ENCODE results near the gene RGSL1. TPM values are rescaled to one million over a fixed set of nuclear protein-coding genes. Genes with fewer than 3 reads are reported as not detected.

RGSL1 gene
- total and polyA plus RNA-seq, 2 of the 8 experiments (the other 6 are each of a cell fraction or from before 2014, with no cell fraction given): not detected

DNA sequence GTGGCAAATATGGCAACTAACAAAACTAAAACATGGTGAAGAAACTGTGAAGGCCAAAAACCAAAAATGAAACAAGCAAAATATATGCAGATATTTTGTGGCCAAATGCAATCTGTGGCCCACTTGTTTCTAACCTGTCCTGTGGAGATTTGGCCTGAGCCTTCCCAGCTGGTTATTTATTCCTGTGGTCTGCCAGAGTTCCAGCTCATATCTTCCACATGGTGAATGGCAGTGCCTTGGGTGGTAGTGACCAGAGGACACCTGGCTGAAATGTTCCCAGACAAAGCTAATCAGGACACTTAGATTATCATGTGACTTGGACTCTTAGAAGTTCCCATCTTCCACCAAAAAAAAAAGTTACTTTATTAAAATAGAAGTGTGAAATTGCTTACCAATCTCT, 99.4 kb downstream of the RGSL1 start:
- Histone ChIP-seq H3K4me1 (replicated peaks in 1 of 4; ENCODE audit: control insufficient read depth in 3 of 4, insufficient read depth in 4 of 4, low read length in 3 of 4) (no peaks in the 10 kb centered on the region), H2BK5ac (ENCODE audit: low read depth, low read length) (no peak overlapping the region), H3K4me2 (ENCODE audit: insufficient read depth in 1 of 2, low read depth in 2 of 2, low read length in 2 of 2) (no peak overlapping the region), H3K4ac (replicated peaks; ENCODE audit: insufficient read length, low read depth, low read length) (no peak overlapping the region), H3K23ac (ENCODE audit: insufficient read length) (no peak overlapping the region), H2BK120ac (replicated peaks; ENCODE audit: low read depth, low read length) (no peak overlapping the region), H2BK12ac (ENCODE audit: low read depth, low read length) (no peak overlapping the region), H3K23me2 (ENCODE audit: low read depth, low read length) (no peaks in the 10 kb centered on the region), H2AFZ (ENCODE audit: low read length) (no peak overlapping the region), H3K4me3 (ENCODE audit: extremely low read depth in 1 of 4, insufficient read depth in 2 of 4, low read depth in 3 of 4, low read length in 4 of 4) (no peak overlapping the region), H3K18ac (ENCODE audit: extremely low read depth, low read length) (no peak overlapping the region), H3K79me2 (ENCODE audit: control insufficient read depth in 1 of 2, insufficient read depth in 2 of 2, low read length in 2 of 2) (no peaks in the 10 kb centered on the region), H3K36me3 (ENCODE audit: control insufficient read depth in 2 of 4, insufficient read depth in 4 of 4, low read length in 3 of 4) (no peaks in the 10 kb centered on the region), H4K5ac (ENCODE audit: insufficient read length, low read depth, low read length) (no peak overlapping the region), H2AK5ac (ENCODE audit: low read depth, low read length) (no peak overlapping the region), H4K20me1 (replicated peaks in 1 of 2; ENCODE audit: control insufficient read depth in 1 of 2, insufficient read depth in 2 of 2, low read length in 2 of 2) (no peaks in the 10 kb centered on the region), H3K9me3 (ENCODE audit: insufficient read depth in 2 of 2, low read depth in 1 of 2, low read length in 1 of 2) (no peaks in the 10 kb centered on the region; a peak in 1 of 4 replicates), H3K9ac (replicated peaks in 1 of 4; ENCODE audit: extremely low read depth in 1 of 4, low read depth in 3 of 4, low read length in 3 of 4) (no peak overlapping the region), H2BK20ac (ENCODE audit: low read length) (no peak overlapping the region), H3K79me1 (ENCODE audit: low read depth, low read length) (no peaks in the 10 kb centered on the region), H3K56ac (replicated peaks; ENCODE audit: insufficient read length, low read depth, low read length) (no peak overlapping the region), H3K27me3 (replicated peaks in 1 of 4; ENCODE audit: control insufficient read depth in 3 of 4, extremely low read depth in 1 of 4, insufficient read depth in 3 of 4, low read length in 3 of 4) (no peaks in the 10 kb centered on the region), H3K27ac (ENCODE audit: low read depth, low read length) (no peak overlapping the region), H2BK15ac (ENCODE audit: low read length) (no peak overlapping the region), H4K8ac (ENCODE audit: extremely low read depth, insufficient read depth, low read length) (no peak overlapping the region), H4K91ac (replicated peaks; ENCODE audit: insufficient read length, low read length) (no peak overlapping the region), H3K14ac (ENCODE audit: insufficient read length) (no peak overlapping the region)
- POLR2A ChIA-PET (ENCODE audit: partially characterized antibody): no interaction called here
- no peak for DNase-seq (ENCODE audit: low read depth in 1 of 2, low spot score in 2 of 2)
- CTCF ChIA-PET (ENCODE audit: partially characterized antibody): interaction anchor here (0.8 kb wide), 1 partner anchor 51 kb away, joined by 3 read pairs; no protein-coding TSS in a partner anchor
- no peak for FAIRE-seq
- no peak for TF ChIP-seq NRF1 (IDR thresholded peaks at IDR 0.05; ENCODE audit: low read depth, low read length)
- TF ChIP-seq, protein P1, sequence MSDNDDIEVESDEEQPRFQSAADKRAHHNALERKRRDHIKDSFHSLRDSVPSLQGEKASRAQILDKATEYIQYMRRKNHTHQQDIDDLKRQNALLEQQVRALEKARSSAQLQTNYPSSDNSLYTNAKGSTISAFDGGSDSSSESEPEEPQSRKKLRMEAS (IDR thresholded peaks at IDR 0.05): no peak
- no peak for TF ChIP-seq CBX8 (IDR thresholded peaks at IDR 0.05; ENCODE audit: borderline replicate concordance, low read depth, low read length)
- no peak for TF ChIP-seq JUND (IDR thresholded peaks at IDR 0.05; ENCODE audit: low read length)
- TF ChIP-seq CBX5 (IDR thresholded peaks at IDR 0.05; ENCODE audit: low read depth, low read length): no peak
- TF ChIP-seq, protein P2, sequence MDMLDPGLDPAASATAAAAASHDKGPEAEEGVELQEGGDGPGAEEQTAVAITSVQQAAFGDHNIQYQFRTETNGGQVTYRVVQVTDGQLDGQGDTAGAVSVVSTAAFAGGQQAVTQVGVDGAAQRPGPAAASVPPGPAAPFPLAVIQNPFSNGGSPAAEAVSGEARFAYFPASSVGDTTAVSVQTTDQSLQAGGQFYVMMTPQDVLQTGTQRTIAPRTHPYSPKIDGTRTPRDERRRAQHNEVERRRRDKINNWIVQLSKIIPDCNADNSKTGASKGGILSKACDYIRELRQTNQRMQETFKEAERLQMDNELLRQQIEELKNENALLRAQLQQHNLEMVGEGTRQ (IDR thresholded peaks at IDR 0.05; ENCODE audit: low read length): no peak
- no peak for TF ChIP-seq SP4 (IDR thresholded peaks at IDR 0.05; ENCODE audit: low read length)

Measured in H1 (cell line).